K562 (cell line): ENCODE measurements around the gene HCN3. TPM values are rescaled to one million over a fixed set of nuclear protein-coding genes. Genes with fewer than 3 reads are reported as not detected.

Experiments used
- BCLAF1 ChIP-seq, 2 experiments: fragments of 450-650 bp in 1 of 2; IDR thresholded peaks; 2 replicates each; pipeline ENCODE4 v1.6.1; 2011 to 2017; ENCODE audit warnings: low read depth in 2 of 2, antibody characterized with exemption in 1 of 2, borderline replicate concordance in 1 of 2, low read length in 1 of 2, mild to moderate bottlenecking in 1 of 2, mixed read lengths in 1 of 2; ENCODE audit not compliant: control insufficient read depth in 1 of 2
- CTCF ChIP-seq, 3 experiments: IDR thresholded peaks in 2 of 3; conservative IDR thresholded peaks in 1 of 3; 2 replicates each; pipeline ENCODE4 v1.5.1; 2011 to 2012; ENCODE audit warnings: low read length in 3 of 3, mild to moderate bottlenecking in 3 of 3, control low read depth in 2 of 3, improper control_type of control experiment in 1 of 3, inconsistent platforms in 1 of 3, low read depth in 1 of 3, mixed read lengths in 1 of 3, moderate library complexity in 1 of 3; ENCODE audit not compliant: insufficient read depth in 2 of 3
- ESRRA ChIP-seq: fragments of 450-650 bp; IDR thresholded peaks from 2 replicates; pipeline ENCODE4 v1.6.1; 2014; ENCODE audit warnings: low read depth, mild to moderate bottlenecking, moderate library complexity, borderline replicate concordance
- ETS1 ChIP-seq: conservative IDR thresholded peaks from 2 replicates; pipeline ENCODE4 v1.6.1; 2011; ENCODE audit warnings: low read depth, mild to moderate bottlenecking, low read length; ENCODE audit not compliant: control insufficient read depth
- HNRNPUL1 ChIP-seq: fragments of 200-400 bp; formaldehyde crosslinking; IDR thresholded peaks from 2 replicates; pipeline ENCODE4 v1.6.1; 2017; ENCODE audit warnings: low read length
- JUN ChIP-seq, 2 experiments: sonication (generic) in 1 of 2; formaldehyde crosslinking in 1 of 2; IDR thresholded peaks; 2 replicates each; pipeline versions ENCODE4 v1.6.1 to v1.8.0; 2012 to 2022; ENCODE audit warnings: borderline replicate concordance in 2 of 2, mild to moderate bottlenecking in 2 of 2, improper control_type of control experiment in 1 of 2, low read depth in 1 of 2, low read length in 1 of 2, missing genetic modification reagents in 1 of 2
- MAZ ChIP-seq, 2 experiments: fragments of 450-650 bp in 1 of 2; sonication (generic) in 1 of 2; formaldehyde crosslinking; IDR thresholded peaks in 1 of 2; conservative IDR thresholded peaks in 1 of 2; 2 replicates each; pipeline versions ENCODE4 v1.4.0 to v1.5.0; 2020; ENCODE audit warnings: mild to moderate bottlenecking in 1 of 2, missing genetic modification reagents in 1 of 2
- NBN ChIP-seq: fragments of 450-650 bp; IDR thresholded peaks from 2 replicates; pipeline ENCODE4 v1.6.1; 2016; ENCODE audit warnings: low read depth, mild to moderate bottlenecking
- PHF21A ChIP-seq: fragments of 450-650 bp; IDR thresholded peaks from 2 replicates; pipeline ENCODE4 v1.6.1; 2017; ENCODE audit warnings: low read depth, borderline replicate concordance
- PTRF ChIP-seq: fragments of 450-650 bp; IDR thresholded peaks from 2 replicates; pipeline ENCODE4 v1.6.1; 2016; ENCODE audit warnings: mild to moderate bottlenecking, missing genetic modification characterization, missing compliant biosample characterization
- RAD21 ChIP-seq, 2 experiments: fragments of 250-450 bp in 1 of 2; fragments of 450-650 bp in 1 of 2; sonication (Bioruptor Pico) in 1 of 2; formaldehyde crosslinking in 1 of 2; IDR thresholded peaks in 1 of 2; conservative IDR thresholded peaks in 1 of 2; 2 replicates each; pipeline versions ENCODE4 v1.4.0 to v1.8.0; 2020 to 2022; ENCODE audit warnings: mild to moderate bottlenecking in 2 of 2, moderate library complexity in 1 of 2
- SIN3B ChIP-seq: fragments of 450-650 bp; IDR thresholded peaks from 2 replicates; pipeline ENCODE4 v1.6.1; 2017; ENCODE audit warnings: low read depth, mild to moderate bottlenecking, moderate library complexity
- STAT5A ChIP-seq: IDR thresholded peaks from 2 replicates; pipeline ENCODE4 v1.6.1; 2012; ENCODE audit warnings: low read length, inconsistent platforms, borderline replicate concordance
- USF1 ChIP-seq: sonication (generic); formaldehyde crosslinking; IDR thresholded peaks from 2 replicates; pipeline ENCODE4 v1.9.0; 2022; ENCODE audit warnings: mild to moderate bottlenecking, missing genetic modification reagents
- ZBTB8A ChIP-seq: fragments of 450-650 bp; IDR thresholded peaks from 2 replicates; pipeline ENCODE4 v1.6.1; 2018; ENCODE audit warnings: mild to moderate bottlenecking, moderate library complexity; ENCODE audit not compliant: partially characterized antibody
- ZNF76 ChIP-seq: fragments of 250-450 bp; sonication (Bioruptor Pico); IDR thresholded peaks from 2 replicates; pipeline ENCODE4 v1.4.0; 2020; ENCODE audit warnings: mild to moderate bottlenecking, moderate library complexity, borderline replicate concordance
- ZNF766 ChIP-seq: fragments of 200-800 bp; sonication (Bioruptor generic); conservative IDR thresholded peaks from 2 replicates; pipeline ENCODE4 v1.6.1; 2016; ENCODE audit warnings: missing genetic modification characterization, missing compliant biosample characterization
- polyA plus RNA-seq, 8 experiments: library from polyadenylated mRNA; depleted of rRNA in 4 of 8; stranded (reverse) in 5 of 8; unstranded in 3 of 8; fragments of >200 nt; fragmentation: Nextera tagmentation in 2 of 8; fragmentation: Illumina TruSeq in 1 of 8; extraction: Ambion mirVana in 2 of 8; extraction: Trizol in 1 of 8; gene quantifications; 2 replicates each; pipeline versions ENCODE4 v1.2.1 to v1.2.3, GENCODE V29; 2011 to 2014; ENCODE audit warnings: inconsistent platforms in 1 of 8, missing spikeins in 1 of 8
- total RNA-seq, 7 experiments: library from RNA; depleted of rRNA in 6 of 7; stranded (reverse); fragments of >200 nt in 6 of 7; fragmentation: Illumina TruSeq in 2 of 7; extraction: Trizol in 2 of 7; gene quantifications; 2 replicates each; pipeline versions ENCODE4 v1.2.1 to v1.2.3, GENCODE V29; 2011 to 2021; ENCODE audit warnings: low replicate concordance in 1 of 7

The HCN3 gene
- total and polyA plus RNA-seq, 9 of the 15 experiments (the other 6 are each of a cell fraction or from before 2014, with no cell fraction given), result 0.91 to 9.7 (median 3.9) TPM

GRCh38 chr1:155250633-155251449 is 26.4 kb upstream of the HCN3 start (continued):
- TF ChIP-seq ESRRA (peak; percentile 59; the same call in 1 of the 2 replicates), PTRF (tag) (no peak), ETS1 (0 out of 2 replicates have a peak, but pooled peaks have one; percentile 25), PHF21A (no peak), HNRNPUL1 (no peak), ZNF76 (CRISPR knock-in tag) (no peak), USF1 (no peak), NBN (peak; percentile 62; the same call in 1 of the 2 replicates), SIN3B (0 out of 2 replicates have a peak, but pooled peaks have one; percentile 12), RAD21 (CRISPR knock-in tag; conservative IDR thresholded peaks at IDR 0.05 in 1 of 2, IDR thresholded peaks at IDR 0.05 in 1 of 2) (peak; percentile 93 to 97), MAZ (CRISPR knock-in tag; conservative IDR thresholded peaks at IDR 0.05 in 1 of 2, IDR thresholded peaks at IDR 0.05 in 1 of 2) (peak; percentile 51 to 91; a peak in 3 of 4 replicates), STAT5A (no peak), JUN (IDR thresholded peaks at IDR 0.05; ENCODE audit: borderline replicate concordance, low read depth, low read length) (peak; percentile 47; the same call in 1 of the 2 replicates), JUN (CRISPR knock-in tag; IDR thresholded peaks at IDR 0.05; ENCODE audit: borderline replicate concordance) (no peak), BCLAF1 (IDR thresholded peaks at IDR 0.05; ENCODE audit: borderline replicate concordance in 1 of 2, control insufficient read depth in 1 of 2, low read depth in 2 of 2, low read length in 1 of 2) (no peak), ZBTB8A (no peak), ZNF766 (CRISPR knock-in tag) (no peak), CTCF (IDR thresholded peaks at IDR 0.05 in 2 of 3, conservative IDR thresholded peaks at IDR 0.05 in 1 of 3; ENCODE audit: insufficient read depth in 2 of 3, low read depth in 1 of 3, low read length in 3 of 3) (peak; percentile 100)
